GM12878 (cell line): Measurements from ENCODE around the gene TBC1D25. TPM values are rescaled to one million over a fixed set of nuclear protein-coding genes. Genes with fewer than 3 reads are reported as not detected.

ENCODE experiments used
- ATAC-seq: fragments of 200-7000 bp; cut with Tn5 transposase; 3 replicates; pipeline ENCODE4 v1.9.1; 2020; ENCODE audit warnings: mild to moderate bottlenecking, moderate library complexity
- BruUV-seq: library from RNA; stranded (reverse); fragments of 400-500 nt; replicated peaks from 2 replicates; lab custom pipeline; 2021; lab: Mats Ljungman, UMichigan
- CTCF ChIA-PET: fragments of 300-600 bp; sonication (Branson Sonifier 250); formaldehyde crosslinking; extraction: SDS; loops from one replicate; lab custom pipeline; 2021; ENCODE audit warnings: inconsistent platforms; lab: Yijun Ruan, JAX
- POLR2A ChIA-PET: fragments of 350-600 bp; formaldehyde crosslinking; extraction: SDS; loops from one replicate; lab custom pipeline; 2021; ENCODE audit warnings: inconsistent platforms; lab: Charles Lee
- RAD21 ChIA-PET: fragments of 300-600 bp; sonication (Branson Sonifier 250); formaldehyde crosslinking; loops from one replicate; lab custom pipeline; 2023; ENCODE audit warnings: antibody characterized with exemption; ENCODE audit not compliant: unreplicated experiment; lab: Charles Lee
- SMC1A ChIA-PET: fragments of 300-600 bp; sonication (Branson Sonifier 250); formaldehyde crosslinking; loops from one replicate; lab custom pipeline; 2023; ENCODE audit not compliant: unreplicated experiment, uncharacterized antibody; lab: Charles Lee
- DNase-seq: peaks from one replicate; pipeline ENCODE4 v3.0.0-alpha.2; 2011; ENCODE audit warnings: low read depth, low spot score
- FAIRE-seq: peaks from 3 replicates; lab custom pipeline; 2011; peaks lifted over from hg19 to GRCh38; lab: Jason Lieb, UNC
- H2AFZ ChIP-seq: 2 replicates; pipeline ENCODE4 v1.6.0; 2011; ENCODE audit warnings: low read depth, low read length, control low read depth; ENCODE audit not compliant: control insufficient read depth
- H3K27ac ChIP-seq: 2 replicates; pipeline ENCODE4 v1.5.1; 2011; ENCODE audit warnings: control low read depth; ENCODE audit not compliant: control insufficient read depth, insufficient read depth
- H3K27me3 ChIP-seq, 2 experiments: replicated peaks in 1 of 2; 2 replicates each; pipeline versions ENCODE4 v1.6.0 to v1.6.1; 2011; ENCODE audit warnings: low read length in 1 of 2; ENCODE audit not compliant: control insufficient read depth in 2 of 2, insufficient read depth in 2 of 2
- H3K36me3 ChIP-seq, 2 experiments: 2 replicates each; pipeline ENCODE4 v1.5.1; 2011; ENCODE audit warnings: low read length in 1 of 2; ENCODE audit not compliant: control insufficient read depth in 2 of 2, insufficient read depth in 2 of 2
- H3K4me1 ChIP-seq: 2 replicates; pipeline ENCODE4 v1.6.1; 2011; ENCODE audit warnings: mild to moderate bottlenecking, low read length, moderate library complexity, mixed read lengths; ENCODE audit not compliant: control insufficient read depth, insufficient read depth
- H3K4me2 ChIP-seq: 2 replicates; pipeline ENCODE4 v1.6.0; 2011; ENCODE audit warnings: control low read depth; ENCODE audit not compliant: control insufficient read depth, insufficient read depth
- H3K4me3 ChIP-seq: fragments of 200-600 bp; sonication (generic); 2 replicates; pipeline ENCODE4 v1.5.1; 2016
- H3K79me2 ChIP-seq: 2 replicates; pipeline ENCODE4 v1.6.0; 2011; ENCODE audit warnings: low read length; ENCODE audit not compliant: control insufficient read depth, insufficient read depth
- H3K9ac ChIP-seq: 2 replicates; pipeline ENCODE4 v1.8.0; 2011; ENCODE audit warnings: low read length, control low read depth, mixed read lengths; ENCODE audit not compliant: control insufficient read depth, insufficient read depth
- H3K9me3 ChIP-seq: replicated peaks from 3 replicates; pipeline ENCODE4 v1.5.1; 2011; ENCODE audit warnings: mild to moderate bottlenecking, low read length; ENCODE audit not compliant: control insufficient read depth, insufficient read depth
- H4K20me1 ChIP-seq: 2 replicates; pipeline ENCODE4 v1.6.0; 2011; ENCODE audit not compliant: control insufficient read depth, insufficient read depth
- BMI1 ChIP-seq: fragments of 450-650 bp; IDR thresholded peaks from 2 replicates; pipeline ENCODE4 v1.6.1; 2016; ENCODE audit warnings: mild to moderate bottlenecking, moderate library complexity, borderline replicate concordance
- HDGF ChIP-seq: fragments of 450-650 bp; IDR thresholded peaks from 2 replicates; pipeline ENCODE4 v1.6.1; 2016; ENCODE audit warnings: antibody characterized with exemption
- KAT2A ChIP-seq: conservative IDR thresholded peaks from 2 replicates; pipeline ENCODE4 v1.6.1; 2011; ENCODE audit warnings: low read depth, low read length; ENCODE audit not compliant: control insufficient read depth
- MEF2B ChIP-seq: fragments of 450-650 bp; IDR thresholded peaks from 2 replicates; pipeline ENCODE4 v1.6.1; 2018; ENCODE audit warnings: mild to moderate bottlenecking, moderate library complexity; ENCODE audit not compliant: partially characterized antibody, poor library complexity, severe bottlenecking
- NBN ChIP-seq: fragments of 450-650 bp; IDR thresholded peaks from 2 replicates; pipeline ENCODE4 v1.6.1; 2016
- NFXL1 ChIP-seq: fragments of 450-650 bp; IDR thresholded peaks from 2 replicates; pipeline ENCODE4 v1.6.1; 2017; ENCODE audit warnings: antibody characterized with exemption, mild to moderate bottlenecking, borderline replicate concordance
- NRF1 ChIP-seq: conservative IDR thresholded peaks from 2 replicates; pipeline ENCODE4 v1.6.1; 2011; ENCODE audit warnings: mild to moderate bottlenecking, low read depth, low read length, improper control_type of control experiment
- SIX5 ChIP-seq: IDR thresholded peaks from 2 replicates; pipeline ENCODE4 v1.6.1; 2011; ENCODE audit warnings: mild to moderate bottlenecking, low read depth, low read length, moderate library complexity; ENCODE audit not compliant: severe bottlenecking
- STAT1 ChIP-seq: fragments of 450-650 bp; conservative IDR thresholded peaks from 2 replicates; pipeline ENCODE4 v1.6.1; 2014; ENCODE audit warnings: antibody characterized with exemption, mild to moderate bottlenecking
- ZBED1 ChIP-seq: IDR thresholded peaks from 2 replicates; pipeline ENCODE4 v1.6.1; 2016; ENCODE audit warnings: borderline replicate concordance
- ZNF24 ChIP-seq: fragments of 450-650 bp; IDR thresholded peaks from 2 replicates; pipeline ENCODE4 v1.6.1; 2017; ENCODE audit warnings: antibody characterized with exemption, mild to moderate bottlenecking
- ZZZ3 ChIP-seq: IDR thresholded peaks from 2 replicates; pipeline ENCODE4 v1.6.1; 2011; ENCODE audit warnings: low read depth; ENCODE audit not compliant: control insufficient read depth, insufficient read length
- WGBS: methylation state at CpG from one replicate; pipeline ENCODE4 v1.1.6; 2016; ENCODE audit warnings: low lambda C conversion rate; ENCODE audit not compliant: insufficient replicate concordance, insufficient coverage; ENCODE audit errors: missing lambda C conversion rate; 5-methylcytosine and 5-hydroxymethylcytosine counted together
- in situ Hi-C: fragments of 300-500 bp; cut with MboI; formaldehyde crosslinking; loops from 9 replicates; pipeline ENCODE4 v1.14.3; 2018; ENCODE audit warnings: mixed read lengths
- intact Hi-C: fragments of 100-400 bp; cut with micrococcal nuclease; formaldehyde crosslinking; loops from one replicate; pipeline ENCODE4 v1.14.2; 2022; ENCODE audit not compliant: unreplicated experiment
- polyA plus RNA-seq, 11 experiments: library from polyadenylated mRNA; depleted of rRNA in 4 of 11; unstranded in 6 of 11; stranded (reverse) in 5 of 11; fragments of >200 nt; fragmentation: Nextera tagmentation in 4 of 11; fragmentation: Illumina TruSeq in 1 of 11; extraction: Ambion mirVana in 4 of 11; extraction: Trizol in 1 of 11; gene quantifications; 1 replicate in 1 of 11; 2 replicates in 10 of 11; pipeline versions ENCODE4 v1.2.1 to v1.2.3, GENCODE V29; 2011 to 2016; ENCODE audit warnings: inconsistent platforms in 2 of 11, missing spikeins in 2 of 11, low read depth in 1 of 11
- total RNA-seq, 4 experiments: library from RNA; depleted of rRNA in 3 of 4; stranded (reverse); fragments of >200 nt in 3 of 4; fragmentation: Illumina TruSeq in 1 of 4; extraction: Trizol in 1 of 4; gene quantifications; 2 replicates each; pipeline versions ENCODE4 v1.2.1 to v1.2.3, GENCODE V29; 2013 to 2021
- TF ChIP-seq, protein P1 (sequence below): IDR thresholded peaks from 2 replicates; pipeline ENCODE4 v1.6.1; 2011; ENCODE audit warnings: low read depth, low read length, improper control_type of control experiment, borderline replicate concordance
- TF ChIP-seq, protein P2 (sequence below), 3 experiments: IDR thresholded peaks in 2 of 3; conservative IDR thresholded peaks in 1 of 3; 2 replicates each; pipeline ENCODE4 v1.5.1; 2011; ENCODE audit warnings: low read depth in 3 of 3, low read length in 3 of 3, mild to moderate bottlenecking in 3 of 3, control low read depth in 2 of 3, moderate library complexity in 2 of 3, inconsistent platforms in 1 of 3, mixed read lengths in 1 of 3; ENCODE audit not compliant: control insufficient read depth in 2 of 3, insufficient read depth in 1 of 3; ENCODE audit errors: extremely low read depth in 1 of 3
- TF ChIP-seq, protein P3 (sequence below): IDR thresholded peaks from 2 replicates; pipeline ENCODE4 v1.6.1; 2011; ENCODE audit warnings: mild to moderate bottlenecking, low read depth, low read length, moderate library complexity; ENCODE audit not compliant: insufficient replicate concordance
- TF ChIP-seq, protein P4 (sequence below): IDR thresholded peaks from 2 replicates; pipeline ENCODE4 v1.6.1; 2011; ENCODE audit warnings: borderline replicate concordance, low read depth, mild to moderate bottlenecking, moderate library complexity, low read length; ENCODE audit not compliant: insufficient read depth, poor library complexity, severe bottlenecking
- TF ChIP-seq, protein P5 (sequence below): fragments of 450-650 bp; IDR thresholded peaks from 2 replicates; pipeline ENCODE4 v1.6.1; 2017; ENCODE audit warnings: antibody characterized with exemption, mild to moderate bottlenecking, moderate library complexity

Gene TBC1D25
- total and polyA plus RNA-seq, 10 of the 15 experiments (the other 5 are each of a cell fraction or from before 2014, with no cell fraction given) = 0.79 to 17.3 (median 10.0) TPM

DNA sequence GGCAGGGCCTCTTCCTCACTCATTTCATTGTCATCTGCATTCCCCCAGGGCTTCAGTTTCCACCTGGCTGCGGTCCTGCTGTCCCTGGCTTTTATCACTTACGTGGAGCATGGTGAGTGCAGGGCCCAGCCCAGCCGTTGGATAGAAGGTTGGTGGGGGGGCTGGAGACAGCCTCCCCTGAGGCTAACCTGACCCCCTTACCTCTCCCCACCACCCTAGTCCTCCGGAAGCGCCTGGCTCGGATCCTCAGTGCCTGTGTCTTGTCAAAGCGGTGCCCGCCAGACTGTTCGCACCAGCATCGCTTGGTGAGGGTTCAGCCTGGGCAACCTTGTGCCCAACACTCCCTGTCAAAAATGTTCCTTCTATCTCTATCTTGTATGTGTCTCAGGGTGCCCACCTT is 23.7 kb upstream of the TBC1D25 start:
- in situ Hi-C loops = no loop called here
- H3K27ac ChIP-seq = no peak overlapping the region
- H3K9ac ChIP-seq = no peak overlapping the region
- no peak for ATAC-seq
- CTCF ChIA-PET = no interaction called here
- H3K4me1 ChIP-seq = peaks cover 4% of the 10 kb centered on the region; the same call in 1 of the 2 replicates
- no peaks in the 10 kb centered on the region for H3K36me3 ChIP-seq
- no peaks in the 10 kb centered on the region for H3K9me3 ChIP-seq
- POLR2A ChIA-PET = no interaction called here
- H3K4me3 ChIP-seq = no peak overlapping the region
- H3K79me2 ChIP-seq = no peaks in the 10 kb centered on the region
- H3K27me3 ChIP-seq = no peaks in the 10 kb centered on the region
- intact Hi-C loops = no loop called here
- H2AFZ ChIP-seq = no peak overlapping the region
- no peak overlapping the region for H3K4me2 ChIP-seq
- RAD21 ChIA-PET = no interaction called here
- DNase-seq = no peak
- no TSS peak for BruUV-seq
- SMC1A ChIA-PET = no interaction called here
- no peaks in the 10 kb centered on the region for H4K20me1 ChIP-seq
- no peak for FAIRE-seq
- 79% methylated on average over 10 of the region's 10 CpGs for WGBS
- TF ChIP-seq, protein P1, sequence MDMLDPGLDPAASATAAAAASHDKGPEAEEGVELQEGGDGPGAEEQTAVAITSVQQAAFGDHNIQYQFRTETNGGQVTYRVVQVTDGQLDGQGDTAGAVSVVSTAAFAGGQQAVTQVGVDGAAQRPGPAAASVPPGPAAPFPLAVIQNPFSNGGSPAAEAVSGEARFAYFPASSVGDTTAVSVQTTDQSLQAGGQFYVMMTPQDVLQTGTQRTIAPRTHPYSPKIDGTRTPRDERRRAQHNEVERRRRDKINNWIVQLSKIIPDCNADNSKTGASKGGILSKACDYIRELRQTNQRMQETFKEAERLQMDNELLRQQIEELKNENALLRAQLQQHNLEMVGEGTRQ = no peak
- no peak for TF ChIP-seq NBN
- no peak for TF ChIP-seq HDGF
- no peak for TF ChIP-seq ZZZ3
- TF ChIP-seq NRF1 = no peak
- TF ChIP-seq KAT2A = no peak
- TF ChIP-seq MEF2B = no peak
- no peak for TF ChIP-seq BMI1
- TF ChIP-seq, protein P2, sequence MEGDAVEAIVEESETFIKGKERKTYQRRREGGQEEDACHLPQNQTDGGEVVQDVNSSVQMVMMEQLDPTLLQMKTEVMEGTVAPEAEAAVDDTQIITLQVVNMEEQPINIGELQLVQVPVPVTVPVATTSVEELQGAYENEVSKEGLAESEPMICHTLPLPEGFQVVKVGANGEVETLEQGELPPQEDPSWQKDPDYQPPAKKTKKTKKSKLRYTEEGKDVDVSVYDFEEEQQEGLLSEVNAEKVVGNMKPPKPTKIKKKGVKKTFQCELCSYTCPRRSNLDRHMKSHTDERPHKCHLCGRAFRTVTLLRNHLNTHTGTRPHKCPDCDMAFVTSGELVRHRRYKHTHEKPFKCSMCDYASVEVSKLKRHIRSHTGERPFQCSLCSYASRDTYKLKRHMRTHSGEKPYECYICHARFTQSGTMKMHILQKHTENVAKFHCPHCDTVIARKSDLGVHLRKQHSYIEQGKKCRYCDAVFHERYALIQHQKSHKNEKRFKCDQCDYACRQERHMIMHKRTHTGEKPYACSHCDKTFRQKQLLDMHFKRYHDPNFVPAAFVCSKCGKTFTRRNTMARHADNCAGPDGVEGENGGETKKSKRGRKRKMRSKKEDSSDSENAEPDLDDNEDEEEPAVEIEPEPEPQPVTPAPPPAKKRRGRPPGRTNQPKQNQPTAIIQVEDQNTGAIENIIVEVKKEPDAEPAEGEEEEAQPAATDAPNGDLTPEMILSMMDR (IDR thresholded peaks at IDR 0.05 in 2 of 3, conservative IDR thresholded peaks at IDR 0.05 in 1 of 3; ENCODE audit: control insufficient read depth in 2 of 3, extremely low read depth in 1 of 3, insufficient read depth in 1 of 3, low read depth in 3 of 3, low read length in 3 of 3) = no peak
- TF ChIP-seq, protein P3, sequence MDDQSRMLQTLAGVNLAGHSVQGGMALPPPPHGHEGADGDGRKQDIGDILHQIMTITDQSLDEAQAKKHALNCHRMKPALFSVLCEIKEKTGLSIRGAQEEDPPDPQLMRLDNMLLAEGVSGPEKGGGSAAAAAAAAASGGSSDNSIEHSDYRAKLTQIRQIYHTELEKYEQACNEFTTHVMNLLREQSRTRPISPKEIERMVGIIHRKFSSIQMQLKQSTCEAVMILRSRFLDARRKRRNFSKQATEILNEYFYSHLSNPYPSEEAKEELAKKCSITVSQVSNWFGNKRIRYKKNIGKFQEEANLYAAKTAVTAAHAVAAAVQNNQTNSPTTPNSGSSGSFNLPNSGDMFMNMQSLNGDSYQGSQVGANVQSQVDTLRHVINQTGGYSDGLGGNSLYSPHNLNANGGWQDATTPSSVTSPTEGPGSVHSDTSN = no peak
- TF ChIP-seq, protein P4, sequence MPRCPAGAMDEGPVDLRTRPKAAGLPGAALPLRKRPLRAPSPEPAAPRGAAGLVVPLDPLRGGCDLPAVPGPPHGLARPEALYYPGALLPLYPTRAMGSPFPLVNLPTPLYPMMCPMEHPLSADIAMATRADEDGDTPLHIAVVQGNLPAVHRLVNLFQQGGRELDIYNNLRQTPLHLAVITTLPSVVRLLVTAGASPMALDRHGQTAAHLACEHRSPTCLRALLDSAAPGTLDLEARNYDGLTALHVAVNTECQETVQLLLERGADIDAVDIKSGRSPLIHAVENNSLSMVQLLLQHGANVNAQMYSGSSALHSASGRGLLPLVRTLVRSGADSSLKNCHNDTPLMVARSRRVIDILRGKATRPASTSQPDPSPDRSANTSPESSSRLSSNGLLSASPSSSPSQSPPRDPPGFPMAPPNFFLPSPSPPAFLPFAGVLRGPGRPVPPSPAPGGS = no peak
- no peak for TF ChIP-seq STAT1
- no peak for TF ChIP-seq SIX5
- TF ChIP-seq ZBED1 = no peak
- no peak for TF ChIP-seq NFXL1
- no peak for TF ChIP-seq ZNF24
- TF ChIP-seq, protein P5, sequence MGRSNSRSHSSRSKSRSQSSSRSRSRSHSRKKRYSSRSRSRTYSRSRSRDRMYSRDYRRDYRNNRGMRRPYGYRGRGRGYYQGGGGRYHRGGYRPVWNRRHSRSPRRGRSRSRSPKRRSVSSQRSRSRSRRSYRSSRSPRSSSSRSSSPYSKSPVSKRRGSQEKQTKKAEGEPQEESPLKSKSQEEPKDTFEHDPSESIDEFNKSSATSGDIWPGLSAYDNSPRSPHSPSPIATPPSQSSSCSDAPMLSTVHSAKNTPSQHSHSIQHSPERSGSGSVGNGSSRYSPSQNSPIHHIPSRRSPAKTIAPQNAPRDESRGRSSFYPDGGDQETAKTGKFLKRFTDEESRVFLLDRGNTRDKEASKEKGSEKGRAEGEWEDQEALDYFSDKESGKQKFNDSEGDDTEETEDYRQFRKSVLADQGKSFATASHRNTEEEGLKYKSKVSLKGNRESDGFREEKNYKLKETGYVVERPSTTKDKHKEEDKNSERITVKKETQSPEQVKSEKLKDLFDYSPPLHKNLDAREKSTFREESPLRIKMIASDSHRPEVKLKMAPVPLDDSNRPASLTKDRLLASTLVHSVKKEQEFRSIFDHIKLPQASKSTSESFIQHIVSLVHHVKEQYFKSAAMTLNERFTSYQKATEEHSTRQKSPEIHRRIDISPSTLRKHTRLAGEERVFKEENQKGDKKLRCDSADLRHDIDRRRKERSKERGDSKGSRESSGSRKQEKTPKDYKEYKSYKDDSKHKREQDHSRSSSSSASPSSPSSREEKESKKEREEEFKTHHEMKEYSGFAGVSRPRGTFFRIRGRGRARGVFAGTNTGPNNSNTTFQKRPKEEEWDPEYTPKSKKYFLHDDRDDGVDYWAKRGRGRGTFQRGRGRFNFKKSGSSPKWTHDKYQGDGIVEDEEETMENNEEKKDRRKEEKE = no peak
